Measurements from ENCODE around the gene CWC25.

The CWC25 gene

GRCh38 chr17:38853292-38854219 lies 28.4 kb upstream of the CWC25 start, which contains the start of gene RPL23:
Gene RPL23, minus strand, starts transcription at chr17:38853721. Its CDS starts 11 bp downstream, at chr17:38853710.
- peak; percentile 69 to 80 for DNase-seq (ENCODE audit: low read depth in 1 of 2, low spot score in 1 of 2)

DNA sequence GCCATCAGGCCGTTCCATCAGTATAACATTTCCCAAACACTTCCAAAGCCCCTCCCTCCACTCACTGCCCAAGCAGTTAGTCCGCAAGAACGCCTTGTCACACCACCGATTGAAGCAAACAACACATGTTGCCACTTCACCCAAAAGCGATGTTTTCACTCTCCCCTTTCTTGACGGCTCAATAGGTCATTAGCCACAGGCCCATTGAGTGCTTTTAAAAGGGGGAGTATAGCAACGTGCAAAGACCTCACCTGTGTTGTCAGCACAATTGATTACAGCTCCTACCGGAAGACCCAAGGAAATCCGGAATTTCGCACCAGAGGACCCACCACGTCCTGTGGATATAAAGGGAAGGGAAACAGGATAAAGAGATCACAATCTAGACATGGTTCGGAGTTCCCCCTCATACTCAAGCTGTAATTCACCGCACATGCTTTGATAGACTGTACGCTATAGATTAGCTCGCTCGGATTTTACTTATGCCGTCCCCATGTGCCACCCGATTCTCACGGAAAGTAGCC lies 27.7 kb upstream of the CWC25 start:
- no peak for DNase-seq (ENCODE audit: low read depth in 1 of 2, low spot score in 1 of 2)

- no peak for DNase-seq (ENCODE audit: low read depth in 1 of 2, low spot score in 1 of 2)
Measured at GRCh38 chr17:38851434-38851833, 26.3 kb upstream of the CWC25 start.

DNA sequence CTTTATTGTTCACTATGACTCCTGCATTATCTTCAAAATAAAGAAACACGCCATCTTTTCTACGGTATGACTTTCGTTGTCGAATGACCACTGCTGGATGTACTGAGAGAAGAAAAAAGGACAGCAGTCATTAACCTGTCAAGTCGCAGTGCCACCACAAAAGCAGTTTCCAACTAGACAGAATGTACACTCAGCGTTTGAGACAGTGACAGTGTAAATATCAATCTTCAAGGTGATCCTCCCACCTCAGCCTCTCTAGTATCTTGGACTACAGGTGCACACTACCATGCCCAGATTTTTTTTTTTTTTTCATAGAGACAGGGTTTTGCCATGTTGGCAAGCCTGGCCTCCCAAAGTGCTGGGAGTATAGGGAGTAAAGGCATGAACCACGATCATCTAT lies 25.3 kb upstream of the CWC25 start:
- DNase-seq (ENCODE audit: low read depth in 1 of 2, low spot score in 1 of 2) = no peak

DNA sequence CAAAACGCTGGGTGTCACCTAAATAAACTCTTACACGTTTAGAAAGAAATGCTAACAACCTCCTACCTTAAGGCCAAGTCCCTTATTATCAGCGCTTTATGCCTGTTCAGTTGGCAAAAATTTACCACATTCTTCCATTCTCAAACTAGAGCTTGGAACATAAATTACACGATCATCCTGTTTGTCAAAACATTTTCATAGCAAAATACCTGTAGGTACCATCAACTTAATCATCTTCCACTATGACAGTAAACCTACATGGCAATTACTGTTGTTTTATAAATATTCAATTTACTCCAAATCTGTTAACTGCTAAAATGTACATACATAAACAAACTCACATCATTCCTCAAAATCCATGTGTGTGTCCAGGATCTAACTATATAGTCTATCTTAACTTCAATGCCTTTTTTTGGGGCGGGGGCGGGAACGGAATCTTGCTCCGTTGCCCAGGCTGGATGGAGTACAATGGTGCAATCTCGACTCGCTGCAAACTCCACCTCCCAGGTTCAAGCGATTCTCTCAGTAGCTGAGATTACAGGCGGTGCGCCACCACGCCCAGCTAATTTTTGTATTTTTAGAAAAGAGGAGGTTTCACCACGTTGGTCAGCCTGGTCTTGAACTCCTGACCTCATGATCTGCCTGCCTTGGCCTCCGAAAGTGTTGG lies 24.0 kb upstream of the CWC25 start:
- DNase-seq (ENCODE audit: low read depth in 1 of 2, low spot score in 1 of 2) = no peak

GRCh38 chr17:38848557-38848891 lies 23.4 kb upstream of the CWC25 start:
- no peak for DNase-seq (ENCODE audit: low read depth in 1 of 2, low spot score in 1 of 2)

DNA sequence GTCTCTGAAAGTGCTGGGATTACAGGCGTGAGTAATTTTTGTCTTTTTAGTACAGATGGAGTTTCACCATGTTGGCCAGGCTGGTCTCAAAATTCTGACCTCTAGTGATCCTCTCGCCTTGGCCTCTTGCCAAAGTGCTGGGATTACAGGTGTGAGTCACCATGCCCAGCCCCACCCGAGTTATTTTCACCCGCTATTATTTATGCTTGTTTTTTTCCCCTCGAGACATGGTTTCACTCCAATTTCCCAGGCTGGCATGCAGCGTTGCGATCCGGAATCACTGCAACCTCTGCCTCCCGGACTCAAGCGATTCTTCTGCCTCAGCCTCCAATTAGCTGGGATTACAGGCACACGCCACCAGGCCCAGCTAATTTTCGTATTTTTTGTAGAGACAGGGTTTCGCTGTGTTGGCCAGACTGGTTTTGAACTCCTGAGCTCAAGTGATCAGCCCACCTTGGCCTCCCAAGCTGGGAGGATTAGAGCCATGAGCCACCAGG lies 19.2 kb upstream of the CWC25 start:
- DNase-seq (ENCODE audit: low read depth in 1 of 2, low spot score in 1 of 2) = no peak

DNA sequence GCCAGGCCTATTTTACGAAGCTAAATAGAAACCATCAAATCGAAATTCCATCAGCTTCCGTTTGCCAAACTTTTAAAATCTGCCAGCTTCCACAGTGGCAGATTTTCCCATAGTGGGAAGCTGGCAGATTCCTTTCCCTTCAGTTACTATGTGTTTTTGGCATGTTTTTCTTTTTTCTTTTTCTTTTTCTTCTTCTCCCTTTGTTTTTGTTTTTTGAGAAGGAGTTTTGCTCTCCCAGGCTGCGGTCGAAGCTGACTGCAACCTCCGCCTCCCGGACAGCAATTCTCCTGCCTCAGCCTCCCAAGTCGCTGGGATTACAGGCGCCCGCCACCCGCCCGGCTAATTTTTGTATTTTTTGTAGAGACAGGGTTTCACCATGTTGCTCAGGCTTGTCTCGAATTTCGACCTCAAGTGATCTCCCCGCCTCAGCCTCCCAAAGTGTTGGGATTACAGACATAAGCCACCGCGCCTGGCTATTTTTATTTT lies 684 bp upstream of the CWC25 start:
- no peak for DNase-seq (ENCODE audit: low read depth in 1 of 2, low spot score in 1 of 2)

DNA sequence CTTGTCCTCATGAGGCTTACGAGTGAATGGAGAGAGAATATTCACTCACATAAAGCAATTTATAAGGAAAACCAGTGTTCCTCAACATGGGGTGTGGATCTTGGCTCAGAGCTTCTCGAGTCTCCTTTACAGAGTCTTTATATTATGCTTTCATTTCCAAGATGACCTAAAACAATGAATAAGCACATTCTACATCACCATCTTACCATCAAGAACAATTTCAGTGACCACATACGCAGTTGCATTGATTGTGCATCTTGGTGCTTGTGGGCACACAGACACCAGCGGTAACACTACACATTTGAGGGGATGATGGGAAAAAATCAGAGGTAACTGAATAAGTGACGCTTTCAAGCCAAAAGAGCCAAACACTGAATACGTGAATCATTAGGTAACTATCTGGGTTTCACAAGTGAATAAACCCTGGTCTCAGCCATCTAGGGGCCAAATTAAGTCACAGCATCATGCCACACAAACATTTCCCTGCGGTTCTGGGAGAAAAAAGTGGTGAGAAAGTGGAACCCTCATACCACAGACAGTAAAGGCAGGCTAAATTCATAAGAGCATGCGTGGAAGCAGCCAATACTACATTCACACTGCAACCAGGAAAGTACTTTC lies 9.4 kb downstream of the CWC25 start:
- DNase-seq (ENCODE audit: low read depth in 1 of 2, low spot score in 1 of 2) = no peak

DNA sequence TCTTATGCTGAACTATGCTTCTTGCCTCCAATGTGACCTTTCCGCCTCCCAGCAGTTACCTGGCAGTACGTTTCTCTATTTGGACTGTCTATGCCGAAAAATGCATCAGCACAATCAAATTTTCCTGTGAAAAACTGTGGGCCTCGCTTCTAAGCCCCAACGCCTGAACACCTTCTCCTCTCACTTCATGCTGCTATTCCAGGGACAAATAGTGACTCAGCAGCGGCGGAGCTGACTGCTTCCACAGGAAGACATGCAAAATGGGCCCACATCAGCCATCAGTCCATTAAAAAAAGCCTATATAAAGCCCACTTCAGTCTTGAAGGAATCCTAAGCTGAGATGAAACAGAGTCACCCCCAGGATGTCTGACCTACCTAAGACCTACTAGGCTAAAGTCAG lies 15.3 kb downstream of the CWC25 start:
- no peak for DNase-seq (ENCODE audit: low read depth in 1 of 2, low spot score in 1 of 2)

DNA sequence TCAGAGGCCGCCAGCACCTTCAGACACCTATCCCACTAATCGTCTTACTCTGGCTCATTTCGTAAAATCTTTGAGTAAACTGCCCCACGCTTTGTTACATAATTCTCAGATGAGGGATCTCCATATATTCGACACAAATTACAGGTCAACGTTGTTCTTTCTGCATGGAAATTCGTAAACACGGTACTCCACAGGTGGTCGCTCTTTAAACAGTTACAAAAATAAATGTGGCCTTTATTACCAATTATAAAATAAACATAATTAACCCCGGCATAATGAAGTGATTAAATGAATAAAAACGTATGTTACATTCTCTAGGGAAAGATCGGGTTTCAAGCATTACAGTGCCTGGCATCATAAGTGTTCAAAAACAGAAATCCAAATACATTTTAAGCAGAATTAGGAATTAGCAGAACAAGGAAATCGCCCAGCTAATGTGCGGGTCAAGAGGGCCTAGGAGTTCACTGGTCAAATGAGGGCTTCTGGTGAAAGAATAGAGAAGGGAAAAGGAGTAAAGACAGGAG lies 24.8 kb downstream of the CWC25 start:
- no peak for DNase-seq (ENCODE audit: low read depth in 1 of 2, low spot score in 1 of 2)

DNA sequence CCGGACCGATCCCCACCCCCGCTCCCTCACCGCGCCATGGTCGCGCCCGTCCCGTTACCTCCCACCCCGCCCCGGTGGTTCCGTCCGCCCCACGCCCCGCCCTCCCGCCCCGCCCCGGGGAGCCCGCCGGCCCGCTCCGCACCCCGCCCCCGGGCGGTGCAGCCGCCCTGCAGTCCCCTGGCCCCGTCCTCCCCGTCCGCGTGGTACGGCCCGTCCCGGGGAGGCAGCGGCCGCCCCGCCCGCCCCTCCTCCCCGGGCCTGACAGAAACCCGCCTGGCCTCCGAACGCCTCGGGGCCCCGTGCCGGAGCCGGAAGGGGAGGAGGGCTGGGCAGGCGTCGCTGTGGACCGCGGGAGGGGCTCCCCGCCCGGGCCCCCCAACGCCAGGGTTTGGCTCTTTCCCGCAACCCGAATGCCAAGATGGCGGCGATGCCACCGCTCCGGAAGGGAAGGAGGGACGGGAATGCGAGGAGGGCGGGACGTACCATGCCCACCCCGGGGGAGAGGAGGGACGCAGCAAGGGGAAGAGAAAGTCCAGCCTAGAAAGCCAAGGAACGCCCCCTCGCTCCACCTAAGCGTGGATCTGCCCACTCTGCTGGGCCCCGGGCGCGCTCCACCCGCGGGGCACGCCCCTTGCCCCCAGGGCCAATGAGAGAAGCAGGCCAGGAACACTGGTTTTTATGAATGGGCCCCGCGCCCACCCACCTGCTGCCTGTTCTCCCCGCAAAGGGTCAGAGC lies 25.5 kb downstream of the CWC25 start, which contains the start of gene PIP4K2B:
PIP4K2B (minus strand) TSS at position 56 of the 736 bp plus-strand sequence. CDS start 132 bp downstream, outside the sequence.
- peak; percentile 67 to 78 for DNase-seq (ENCODE audit: low read depth in 1 of 2, low spot score in 1 of 2)

DNA sequence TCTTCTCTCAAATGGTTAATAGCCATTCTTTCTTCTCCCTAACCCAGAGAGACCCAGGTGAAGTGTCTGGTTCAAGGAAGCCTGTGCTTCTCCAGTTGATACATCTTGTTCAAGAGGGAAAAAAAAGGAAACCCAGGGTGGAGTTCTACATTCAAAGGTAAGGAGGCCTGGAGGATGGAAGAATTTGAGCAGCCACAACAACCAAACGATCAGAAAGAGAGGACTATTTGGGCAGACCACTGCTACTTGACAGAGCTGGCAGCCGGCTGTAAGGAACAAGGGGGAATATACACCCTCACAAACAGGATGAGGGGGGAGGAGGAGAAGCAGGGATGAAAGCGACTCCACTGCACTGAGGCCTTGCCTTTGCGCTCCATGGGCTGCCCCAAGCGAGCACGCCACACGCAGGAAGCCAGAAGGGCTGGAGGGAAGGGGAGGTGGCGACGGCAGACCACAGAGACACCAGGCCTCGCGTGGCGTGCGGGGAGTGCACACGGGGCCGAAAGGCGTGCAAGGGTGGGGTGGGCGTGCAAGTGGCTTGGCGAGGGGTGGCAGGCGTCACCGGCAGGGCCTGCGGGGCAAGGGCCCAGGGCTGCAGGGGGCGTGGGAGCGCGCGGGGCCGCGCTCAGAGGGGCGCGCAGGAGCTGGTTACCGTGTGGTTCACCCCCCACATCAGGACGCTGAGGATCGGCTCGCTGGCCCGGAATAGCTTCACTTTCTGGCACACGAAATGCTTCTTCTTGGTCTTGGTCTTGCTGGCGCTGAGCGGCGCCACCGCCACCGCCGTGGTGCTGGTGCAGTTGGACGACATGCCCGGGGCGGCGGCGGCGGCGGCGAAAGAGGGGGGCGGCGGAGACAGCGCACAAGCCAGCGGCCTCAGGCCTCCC lies 26.3 kb downstream of the CWC25 start:
- peak; percentile 27 to 36 for DNase-seq (ENCODE audit: low read depth in 1 of 2, low spot score in 1 of 2)

GRCh38 chr17:38797828-38798227 lies 27.3 kb downstream of the CWC25 start:
- DNase-seq (ENCODE audit: low read depth in 1 of 2, low spot score in 1 of 2) = no peak

- DNase-seq (ENCODE audit: low read depth in 1 of 2, low spot score in 1 of 2) = no peak
Measured at GRCh38 chr17:38797158-38797490, 28.0 kb downstream of the CWC25 start.

- no peak for DNase-seq (ENCODE audit: low read depth in 1 of 2, low spot score in 1 of 2)
Measured at GRCh38 chr17:38796451-38797157, 28.5 kb downstream of the CWC25 start.

GRCh38 chr17:38794221-38794620 lies 30.9 kb downstream of the CWC25 start:
- DNase-seq (ENCODE audit: low read depth in 1 of 2, low spot score in 1 of 2) = no peak

- no peak for DNase-seq (ENCODE audit: low read depth in 1 of 2, low spot score in 1 of 2)
Measured at GRCh38 chr17:38791162-38791561, 34.0 kb downstream of the CWC25 start.

All from activated T-helper 1 cell treated with anti-CD3 and anti-CD28 coated beads, Interleukin-2, amount 50 U/mL, for 16 hours (primary cell).